Measurements from ENCODE around the gene MESP2.

Gene MESP2

GRCh38 chr15:89825271-89825940 lies 49.3 kb downstream of the MESP2 start:
- no peaks in the 10 kb centered on the region for H3K79me2 ChIP-seq (ENCODE audit: insufficient read depth, low read length)
- no peak overlapping the region for H3K4me3 ChIP-seq (ENCODE audit: low read depth, low read length, poor library complexity, severe bottlenecking)
- H3K4me1 ChIP-seq (ENCODE audit: insufficient read depth, low read length, severe bottlenecking) = no peaks in the 10 kb centered on the region
- no peak for TF ChIP-seq EZH2 (IDR thresholded peaks at IDR 0.05; ENCODE audit: borderline replicate concordance, low read length)
- TF ChIP-seq CTCF (IDR thresholded peaks at IDR 0.05; ENCODE audit: low read length) = no peak
- no peaks in the 10 kb centered on the region for H3K9me2 ChIP-seq (ENCODE audit: low read depth, low read length)
- H3K9me3 ChIP-seq (ENCODE audit: low read length) = no peaks in the 10 kb centered on the region
- H3K4me2 ChIP-seq (ENCODE audit: low read length) = no peak overlapping the region
- no peaks in the 10 kb centered on the region; the same call in 1 of the 2 replicates for H3K27me3 ChIP-seq (ENCODE audit: insufficient read depth, low read length)
- H3K27ac ChIP-seq (ENCODE audit: low read depth, low read length, poor library complexity, severe bottlenecking) = no peak overlapping the region
- no peak overlapping the region for H2AFZ ChIP-seq (ENCODE audit: low read length)
- H3K36me3 ChIP-seq (ENCODE audit: insufficient read depth, low read length) = no peaks in the 10 kb centered on the region
- no peaks in the 10 kb centered on the region for H3F3A ChIP-seq (ENCODE audit: insufficient read depth, low read length)
- H4K20me1 ChIP-seq (ENCODE audit: insufficient read depth, low read length) = no peaks in the 10 kb centered on the region
- no peak overlapping the region for H3K9ac ChIP-seq (ENCODE audit: low read length)

- TF ChIP-seq EZH2 (IDR thresholded peaks at IDR 0.05; ENCODE audit: borderline replicate concordance, low read length) (no peak), CTCF (IDR thresholded peaks at IDR 0.05; ENCODE audit: low read length) (no peak)
- Histone ChIP-seq H3K4me2 (ENCODE audit: low read length) (no peak overlapping the region), H3F3A (ENCODE audit: insufficient read depth, low read length) (no peaks in the 10 kb centered on the region), H3K27me3 (ENCODE audit: insufficient read depth, low read length) (no peaks in the 10 kb centered on the region; the same call in 1 of the 2 replicates), H3K9me2 (ENCODE audit: low read depth, low read length) (no peaks in the 10 kb centered on the region), H3K9me3 (ENCODE audit: low read length) (no peaks in the 10 kb centered on the region), H4K20me1 (ENCODE audit: insufficient read depth, low read length) (no peaks in the 10 kb centered on the region), H3K27ac (ENCODE audit: low read depth, low read length, poor library complexity, severe bottlenecking) (no peak overlapping the region), H3K9ac (ENCODE audit: low read length) (no peak overlapping the region), H3K79me2 (ENCODE audit: insufficient read depth, low read length) (no peaks in the 10 kb centered on the region), H3K4me1 (ENCODE audit: insufficient read depth, low read length, severe bottlenecking) (no peaks in the 10 kb centered on the region), H3K4me3 (ENCODE audit: low read depth, low read length, poor library complexity, severe bottlenecking) (no peak overlapping the region), H3K36me3 (ENCODE audit: insufficient read depth, low read length) (no peaks in the 10 kb centered on the region), H2AFZ (ENCODE audit: low read length) (no peak overlapping the region)
These were observed 50.8 kb downstream of the MESP2 start for GRCh38 chr15:89826671-89827655.

- no peaks in the 10 kb centered on the region for H3K4me1 ChIP-seq (ENCODE audit: insufficient read depth, low read length, severe bottlenecking)
- H3K27ac ChIP-seq (ENCODE audit: low read depth, low read length, poor library complexity, severe bottlenecking) = no peak overlapping the region
- no peak overlapping the region for H3K4me3 ChIP-seq (ENCODE audit: low read depth, low read length, poor library complexity, severe bottlenecking)
- no peaks in the 10 kb centered on the region for H4K20me1 ChIP-seq (ENCODE audit: insufficient read depth, low read length)
- no peaks in the 10 kb centered on the region for H3K79me2 ChIP-seq (ENCODE audit: insufficient read depth, low read length)
- H3K27me3 ChIP-seq (ENCODE audit: insufficient read depth, low read length) = no peaks in the 10 kb centered on the region; the same call in 1 of the 2 replicates
- TF ChIP-seq EZH2 (IDR thresholded peaks at IDR 0.05; ENCODE audit: borderline replicate concordance, low read length) (no peak), CTCF (IDR thresholded peaks at IDR 0.05; ENCODE audit: low read length) (no peak)
- H3F3A ChIP-seq (ENCODE audit: insufficient read depth, low read length) = no peaks in the 10 kb centered on the region
- no peak overlapping the region for H3K9ac ChIP-seq (ENCODE audit: low read length)
- no peak overlapping the region for H3K4me2 ChIP-seq (ENCODE audit: low read length)
- no peak overlapping the region for H2AFZ ChIP-seq (ENCODE audit: low read length)
- H3K9me3 ChIP-seq (ENCODE audit: low read length) = no peaks in the 10 kb centered on the region
- peaks cover 2% of the 10 kb centered on the region; the same call in 1 of the 2 replicates for H3K36me3 ChIP-seq (ENCODE audit: insufficient read depth, low read length)
- no peaks in the 10 kb centered on the region for H3K9me2 ChIP-seq (ENCODE audit: low read depth, low read length)
These were observed 51.7 kb downstream of the MESP2 start for GRCh38 chr15:89827829-89828228.

All from OCI-LY1 (cell line).